ENCODE results near the gene PRSS2.

PRSS2 gene

GRCh38 chr7:142804728-142805207 lies 34.0 kb downstream of the PRSS2 start:
- peak; percentile 56 for DNase-seq

DNA sequence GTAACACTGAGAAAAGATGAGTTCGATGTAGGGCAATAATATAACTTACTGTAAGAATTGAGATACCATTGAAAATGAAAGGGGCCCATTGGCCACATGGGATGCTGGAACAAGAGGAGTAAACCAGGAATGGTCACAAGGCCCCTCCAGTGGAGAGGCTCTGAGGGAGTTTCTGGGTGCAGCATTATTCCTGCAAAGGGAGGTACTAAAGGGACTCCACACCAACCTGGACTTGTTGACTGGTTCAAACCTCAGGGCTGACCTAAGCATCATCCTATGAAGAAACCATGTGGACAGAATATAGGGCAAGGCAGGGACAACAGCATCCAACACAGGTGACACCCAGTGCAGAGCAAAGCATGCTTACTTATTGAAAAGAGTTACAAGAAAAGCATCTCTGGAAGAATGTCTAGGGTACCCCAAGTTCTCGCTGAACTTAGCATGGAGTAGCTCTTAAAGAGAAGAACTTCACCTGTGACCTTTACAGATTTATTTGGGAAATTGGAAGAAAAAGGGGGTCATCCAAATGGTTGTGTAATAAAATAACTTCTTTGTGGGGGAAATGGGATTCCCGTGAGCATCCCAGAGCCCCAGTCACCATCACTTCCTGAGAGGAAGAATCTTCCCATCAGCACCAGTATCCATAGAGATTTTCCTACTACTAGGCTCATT lies 34.7 kb downstream of the PRSS2 start:
- DNase-seq = peak; percentile 30

DNA sequence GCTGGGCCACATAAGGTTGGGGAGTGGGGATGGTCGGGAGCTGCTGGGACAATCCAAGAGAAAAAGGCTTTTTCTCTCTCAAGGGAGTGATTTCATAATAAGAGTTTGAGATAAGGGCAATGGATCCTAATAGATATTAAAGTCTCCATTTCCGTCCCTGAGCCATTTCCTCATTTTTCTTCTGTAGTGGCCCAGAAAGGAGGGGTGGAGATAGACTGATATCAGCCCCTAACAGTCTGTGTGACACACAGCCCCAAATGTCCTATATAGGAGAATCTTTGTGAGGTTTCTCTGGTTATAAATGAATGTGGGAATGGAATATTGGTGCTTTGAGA lies 35.2 kb downstream of the PRSS2 start:
- DNase-seq = no peak

DNA sequence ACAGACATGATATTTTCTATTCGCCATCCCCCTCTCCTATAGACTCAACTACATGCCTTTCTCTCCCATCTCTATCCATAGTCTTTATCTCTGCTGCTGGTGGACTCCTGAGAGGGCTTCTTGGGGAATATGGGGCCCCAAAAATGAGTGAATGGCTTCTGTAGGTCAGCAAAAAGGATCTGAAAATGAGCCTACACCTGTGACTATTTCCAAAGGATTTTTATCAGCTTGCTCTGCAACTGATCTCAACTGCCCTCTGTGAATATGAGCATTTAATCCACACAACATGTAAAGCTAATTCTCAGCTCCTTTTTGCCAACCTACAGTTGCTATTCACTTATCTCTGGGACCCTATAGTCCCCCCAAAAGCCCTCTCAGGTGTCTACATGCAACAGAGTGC lies 36.2 kb downstream of the PRSS2 start:
- no peak for DNase-seq

GRCh38 chr7:142807855-142808460 lies 37.2 kb downstream of the PRSS2 start:
- DNase-seq = peak; percentile 49

DNA sequence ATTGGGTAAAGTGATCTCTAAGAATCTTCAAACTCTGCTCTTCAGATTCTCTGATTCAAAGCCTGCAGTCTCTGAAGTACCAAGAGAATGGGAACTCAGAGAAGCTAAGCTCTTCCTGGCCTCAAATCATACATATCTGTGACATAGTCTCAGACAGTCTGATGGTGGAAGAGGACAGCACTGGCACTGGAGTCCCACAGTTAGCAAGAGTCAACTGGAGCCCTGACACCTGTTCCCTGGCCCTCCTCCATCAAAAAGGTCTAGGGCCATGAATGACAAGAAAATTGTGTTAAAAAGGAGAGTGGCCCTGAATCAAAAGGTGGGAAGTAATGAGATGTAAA lies 37.7 kb downstream of the PRSS2 start:
- no peak for DNase-seq

DNA sequence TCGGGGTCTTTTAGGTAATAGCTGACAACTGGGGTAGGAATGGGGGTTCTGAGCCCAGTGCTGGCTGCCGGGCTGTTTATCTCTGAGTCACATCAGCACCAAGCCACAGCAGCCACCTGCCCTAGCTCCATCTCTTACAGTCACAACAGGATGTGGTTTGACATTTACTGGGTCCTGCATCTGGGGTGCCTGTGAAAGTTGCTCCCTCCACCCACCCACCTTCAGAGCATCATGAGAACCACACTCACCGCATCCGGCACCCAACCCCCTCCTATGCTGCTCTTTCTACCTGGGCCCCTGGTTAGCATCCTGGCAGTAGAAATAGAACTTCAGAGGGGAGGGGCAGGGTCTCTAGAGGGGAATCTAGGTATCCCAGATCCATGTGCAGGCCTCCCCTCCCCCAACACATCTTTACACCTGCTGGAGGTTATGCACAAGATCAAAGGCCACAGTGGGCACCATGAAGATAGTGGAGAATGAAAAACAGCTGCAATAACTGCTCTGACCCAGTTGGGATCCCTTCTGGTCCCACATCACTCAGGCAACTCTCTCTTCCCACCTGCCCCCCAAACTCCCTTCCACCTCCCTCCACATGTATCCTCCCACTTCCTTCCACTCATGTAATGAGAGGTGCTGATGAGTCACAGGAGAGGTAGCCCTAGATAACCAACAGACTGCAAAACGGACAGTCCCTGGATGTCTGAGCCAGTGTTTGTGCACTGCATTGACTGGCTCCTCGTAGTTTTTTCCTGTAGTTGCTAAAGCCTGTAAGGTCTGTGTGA lies 38.2 kb downstream of the PRSS2 start:
- peak; percentile 88 for DNase-seq

GRCh38 chr7:142809671-142810070 lies 38.9 kb downstream of the PRSS2 start:
- DNase-seq = peak; percentile 42

DNA sequence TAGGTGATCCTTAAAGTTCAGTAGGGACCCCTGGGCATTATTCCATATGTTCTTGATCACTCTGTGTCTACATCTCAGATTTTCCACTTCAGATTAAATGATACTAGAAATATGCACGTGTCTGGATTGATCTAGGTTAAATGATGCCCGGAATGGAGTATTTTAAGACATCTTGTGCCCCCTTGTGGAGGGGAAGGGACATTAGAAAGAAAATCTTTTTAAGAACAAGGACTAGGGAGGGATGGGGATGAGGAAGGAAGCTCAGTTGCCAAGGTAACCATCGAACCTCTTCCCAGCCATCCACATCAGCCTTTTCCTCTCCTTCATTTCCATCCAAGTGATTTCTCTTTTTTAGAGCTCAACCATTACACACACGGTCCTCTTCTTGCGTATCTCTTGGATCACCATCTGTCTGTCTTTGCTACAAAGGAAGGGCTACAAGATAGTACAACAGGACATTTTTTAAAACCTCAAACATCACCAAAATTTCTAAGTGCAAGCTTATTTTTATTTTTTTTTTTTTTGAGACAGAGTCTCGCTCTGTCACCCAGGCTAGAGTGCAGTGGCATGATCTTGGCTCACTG lies 40.5 kb downstream of the PRSS2 start:
- DNase-seq = no peak

GRCh38 chr7:142812437-142813215 lies 41.9 kb downstream of the PRSS2 start:
- peak; percentile 35 for DNase-seq

- peak; percentile 36 for DNase-seq
These were observed 42.5 kb downstream of the PRSS2 start for GRCh38 chr7:142813226-142813625.

DNA sequence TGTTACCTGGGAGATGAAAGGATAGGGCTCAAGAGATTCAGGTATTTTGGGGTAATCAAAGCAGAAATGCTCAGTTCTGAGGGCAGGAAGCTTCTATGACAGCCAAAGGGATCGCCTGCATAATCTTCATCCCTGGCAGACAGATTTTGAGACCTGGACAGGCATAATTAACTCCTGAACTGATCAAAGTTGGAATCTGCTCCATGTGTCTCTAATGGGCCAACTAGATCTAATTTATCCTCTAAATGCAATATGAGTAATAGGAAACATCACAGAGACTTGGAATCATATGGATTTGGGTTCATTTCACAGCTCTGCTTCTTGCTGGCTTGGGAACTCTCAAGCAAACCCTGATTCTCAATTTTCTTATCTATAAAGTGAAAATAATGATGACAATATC lies 42.9 kb downstream of the PRSS2 start:
- DNase-seq = no peak

- DNase-seq = no peak
These were observed 43.7 kb downstream of the PRSS2 start for GRCh38 chr7:142814451-142814850.

DNA sequence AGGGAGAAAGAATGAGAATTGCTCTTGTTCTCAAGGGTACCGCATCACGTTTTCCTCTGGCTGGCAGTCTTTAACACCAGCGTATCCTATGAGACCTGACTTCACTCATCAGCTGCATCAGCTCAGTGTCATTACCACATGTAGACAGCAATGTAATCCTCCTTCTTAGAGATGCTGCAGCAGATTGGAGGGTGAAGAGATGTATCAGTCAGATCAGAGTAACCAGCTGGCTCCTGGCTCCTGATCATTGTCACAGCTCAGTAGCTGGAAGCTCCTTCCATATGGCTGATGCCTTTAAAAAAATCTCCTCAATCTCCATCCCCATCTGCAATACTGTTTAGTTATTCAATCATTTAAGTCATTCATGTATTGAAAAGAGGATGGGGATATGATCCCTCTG lies 44.4 kb downstream of the PRSS2 start:
- no peak for DNase-seq

GRCh38 chr7:142817506-142817905 lies 46.7 kb downstream of the PRSS2 start:
- DNase-seq = no peak

GRCh38 chr7:142819530-142819929 lies 48.8 kb downstream of the PRSS2 start:
- DNase-seq = no peak

GRCh38 chr7:142822714-142823113 lies 51.9 kb downstream of the PRSS2 start:
- no peak for DNase-seq
